Fibroblast of skin of back (primary cell): ENCODE measurements around the gene OR56A1.

Source experiments
- DNase-seq: peaks from one replicate; pipeline ENCODE4 v3.0.0-alpha.2; 2013

OR56A1 gene

DNA sequence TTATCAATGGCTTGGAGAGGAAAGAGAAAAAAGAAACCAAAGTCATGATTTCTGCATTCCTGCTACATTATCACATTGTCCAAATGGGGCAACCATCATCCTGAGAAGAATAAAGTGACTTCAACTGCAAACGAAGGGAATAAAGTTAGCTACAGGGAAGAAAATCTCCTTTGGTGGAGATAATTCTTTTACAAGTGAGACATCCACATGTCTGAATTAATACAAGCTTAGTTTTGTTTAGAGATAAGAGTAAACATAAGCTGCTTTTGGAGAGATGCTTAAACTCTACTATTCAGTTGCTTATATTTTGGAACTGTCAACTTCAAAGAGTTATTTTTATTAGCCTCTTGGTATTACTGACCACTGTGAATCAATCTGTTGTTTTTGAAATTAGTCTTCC, 43.7 kb downstream of the OR56A1 start, which contains the start of gene OR52L1:
Gene OR52L1 (minus strand): TSS at position 101 of the 400 bp plus-strand sequence. CDS start 55 bp downstream, at position 46.
- DNase-seq, result no peak

DNA sequence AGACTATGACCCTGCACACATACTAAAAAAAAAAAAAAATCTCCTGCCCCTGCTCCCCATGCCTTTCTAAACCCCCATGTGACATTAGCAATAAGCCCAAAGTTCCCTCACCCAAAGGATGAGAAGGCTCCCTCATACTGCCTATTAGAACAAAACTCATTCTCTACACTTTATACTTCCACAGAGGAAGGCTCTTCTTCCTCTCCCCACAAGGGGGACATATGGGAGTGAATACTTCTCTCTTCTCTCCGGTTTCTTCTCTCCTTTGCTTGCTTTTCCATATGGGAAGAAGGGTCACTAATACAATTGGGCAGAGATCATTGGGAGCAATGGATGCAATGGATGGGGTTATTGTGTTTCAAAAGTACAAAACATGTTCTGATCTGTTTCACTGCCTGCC, 47.1 kb downstream of the OR56A1 start:
- no peak for DNase-seq

DNA sequence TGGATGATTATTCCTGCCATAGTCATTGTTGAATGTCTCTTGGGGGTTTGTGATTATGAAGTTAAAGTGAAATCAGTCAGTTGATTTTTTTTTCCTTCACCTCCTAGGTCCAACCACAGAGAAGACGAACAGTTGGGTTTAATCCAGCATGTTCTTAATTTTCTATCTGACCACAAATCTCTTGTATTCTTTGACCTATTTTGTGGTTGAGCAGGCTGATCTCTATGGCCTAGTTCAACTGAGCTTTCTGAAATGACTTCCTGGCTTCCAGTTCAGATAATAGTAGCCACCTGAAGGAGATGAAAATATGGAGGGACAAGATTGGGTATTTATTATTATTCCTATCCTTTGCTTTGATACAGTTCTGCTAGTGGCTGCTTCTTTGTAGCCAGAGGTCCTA, 57.0 kb downstream of the OR56A1 start:
- no peak for DNase-seq
